K562 (cell line): ENCODE measurements around the gene SNAPC2.

Experiments
- EGR1 ChIP-seq: fragments of 450-650 bp; conservative IDR thresholded peaks from 2 replicates; pipeline ENCODE4 v1.6.1; 2017; ENCODE audit warnings: mild to moderate bottlenecking
- EZH2 ChIP-seq: IDR thresholded peaks from 2 replicates; pipeline ENCODE4 v1.6.1; 2012; ENCODE audit warnings: low read depth, mild to moderate bottlenecking, inconsistent platforms, low read length, borderline replicate concordance
- HMGXB4 ChIP-seq: sonication (generic); formaldehyde crosslinking; IDR thresholded peaks from 2 replicates; pipeline ENCODE4 v1.8.1; 2023; ENCODE audit warnings: mild to moderate bottlenecking, missing genetic modification reagents
- KDM5B ChIP-seq: fragments of 200-600 bp; sonication (generic); IDR thresholded peaks from 2 replicates; pipeline ENCODE4 v1.6.1; 2012; ENCODE audit warnings: low read depth, mild to moderate bottlenecking, moderate library complexity, low read length, control low read depth, inconsistent platforms; ENCODE audit not compliant: insufficient replicate concordance
- POLR2AphosphoS5 ChIP-seq: IDR thresholded peaks from 2 replicates; pipeline ENCODE4 v1.6.1; 2011; ENCODE audit warnings: mild to moderate bottlenecking, low read depth, low read length, moderate library complexity; ENCODE audit not compliant: control insufficient read depth, insufficient read depth
- SMAD3 ChIP-seq: fragments of 450-650 bp; formaldehyde crosslinking; conservative IDR thresholded peaks from 2 replicates; pipeline ENCODE4 v1.4.0; 2020; ENCODE audit warnings: mild to moderate bottlenecking
- TAF7 ChIP-seq: fragments of 450-650 bp; IDR thresholded peaks from 2 replicates; pipeline ENCODE4 v1.6.1; 2016; ENCODE audit warnings: missing genetic modification characterization, missing compliant biosample characterization

GRCh38 chr19:7908078-7908699 lies 11.9 kb upstream of the SNAPC2 start:
- TF ChIP-seq EGR1 (peak; percentile 77), POLR2AphosphoS5 (no peak), EZH2 (no peak), SMAD3 (CRISPR knock-in tag) (no peak), TAF7 (tag) (no peak), HMGXB4 (CRISPR knock-in tag) (no peak), KDM5B (no peak)
